Jurkat, Clone E6-1 (cell line): ENCODE data around the gene ALG9.
"Not testable (repeated sequence)": the region's sequence is repeated elsewhere in the genome, so short reads cannot be mapped to it uniquely, and the experiment has no call there.

ENCODE experiments used
- DNase-seq: peaks from one replicate; pipeline ENCODE4 v3.0.0-alpha.2; 2011; ENCODE audit warnings: low read depth, low spot score
- H3K4me3 ChIP-seq: 2 replicates; pipeline ENCODE4 v1.5.1; 2011; ENCODE audit warnings: mild to moderate bottlenecking, low read length, control low read depth, moderate library complexity

Gene ALG9

GRCh38 chr11:111808063-111808588 is 63.3 kb downstream of the ALG9 start:
- no peak for DNase-seq
- no peak overlapping the region for H3K4me3 ChIP-seq

GRCh38 chr11:111807076-111807475 is 64.3 kb downstream of the ALG9 start:
- no peak overlapping the region for H3K4me3 ChIP-seq
- DNase-seq: no peak

DNA sequence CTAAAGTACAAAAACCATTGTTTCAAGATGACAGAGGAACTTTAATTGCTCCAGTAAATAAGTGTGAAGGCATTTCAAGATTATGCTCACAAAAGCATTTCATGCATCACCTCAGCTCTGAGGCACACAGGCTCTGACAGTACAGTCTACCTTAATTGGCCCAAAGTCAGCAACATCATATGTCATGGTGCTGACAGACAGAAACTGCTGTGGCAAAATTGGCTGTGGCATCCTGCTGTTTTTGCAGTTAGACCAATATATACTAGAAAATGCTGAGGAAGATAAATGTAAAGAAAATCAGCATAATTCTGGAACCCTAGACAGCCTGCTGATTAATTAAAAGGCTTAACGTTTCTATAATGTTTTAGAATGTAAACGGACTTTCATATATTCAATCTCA is 70.2 kb downstream of the ALG9 start:
- no peak for DNase-seq
- H3K4me3 ChIP-seq: no peak overlapping the region

GRCh38 chr11:111798279-111798678 is 73.1 kb downstream of the ALG9 start:
- no peak for DNase-seq

DNA sequence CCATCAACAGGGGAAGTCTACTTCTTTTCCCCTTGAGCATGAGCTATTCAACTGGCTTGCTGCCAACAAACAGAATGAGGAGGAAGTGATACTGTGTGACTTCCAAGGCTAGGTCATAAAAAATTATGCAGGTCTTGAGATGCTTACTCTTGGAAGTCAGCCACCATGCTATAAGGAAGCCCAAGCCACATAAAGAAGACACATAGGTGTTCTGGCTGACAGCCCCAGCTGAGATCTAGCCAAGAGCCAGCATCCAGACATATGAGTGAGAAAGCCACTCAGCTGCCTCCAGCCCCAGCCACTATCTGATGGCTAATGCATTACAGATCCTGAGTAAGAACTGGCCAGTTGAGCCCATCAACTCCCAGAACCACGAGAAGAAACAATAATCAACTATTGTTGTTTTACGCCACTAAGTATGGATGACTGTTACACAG is 74.2 kb downstream of the ALG9 start:
- DNase-seq: peak; percentile 35
- H3K4me3 ChIP-seq: no peak overlapping the region

More at GRCh38 chr11:111798279-111798678, 73.1 kb downstream of the ALG9 start:
- H3K4me3 ChIP-seq: no peak overlapping the region

DNA sequence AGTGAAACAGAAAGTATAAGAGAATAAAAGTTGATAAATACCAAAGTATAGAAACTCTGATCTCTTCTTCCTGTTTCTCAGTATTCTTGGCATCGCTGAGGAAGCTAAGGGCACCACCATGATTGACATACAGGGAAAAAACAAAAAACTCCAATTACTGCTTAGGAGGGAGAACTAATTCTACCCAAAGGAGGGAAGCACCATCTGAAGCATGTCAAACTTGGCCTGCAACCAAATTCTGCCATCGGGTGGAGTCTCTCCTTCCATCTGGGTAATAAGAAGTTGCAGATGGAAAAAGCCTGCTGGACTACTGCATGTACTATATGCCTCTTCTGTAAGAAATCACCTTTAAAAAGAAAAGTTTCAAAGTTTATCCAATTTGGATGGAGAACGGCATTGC is 74.7 kb downstream of the ALG9 start:
- H3K4me3 ChIP-seq: no peak overlapping the region
- DNase-seq: no peak

GRCh38 chr11:111795334-111795985 is 75.9 kb downstream of the ALG9 start:
- DNase-seq: no peak
- no peak overlapping the region for H3K4me3 ChIP-seq

DNA sequence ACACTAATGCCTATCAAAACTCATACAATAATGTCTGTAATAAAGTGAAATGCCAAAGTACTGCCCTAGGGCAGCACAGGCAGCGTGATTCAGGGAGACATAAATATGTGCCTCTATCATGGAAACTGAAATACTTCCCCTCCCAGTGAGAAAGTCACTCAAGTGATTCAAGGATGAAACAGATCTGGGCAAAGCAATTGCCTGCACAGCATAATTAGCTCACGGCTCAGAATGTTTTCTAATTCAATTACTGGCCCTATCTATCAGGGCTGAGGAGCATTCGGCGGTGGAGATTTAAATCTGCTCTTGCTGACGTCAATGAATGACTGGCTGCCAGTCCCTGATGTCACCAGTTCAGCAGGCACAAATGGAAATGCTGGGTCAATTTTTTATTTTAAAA is 77.5 kb downstream of the ALG9 start:
- H3K4me3 ChIP-seq: no peak overlapping the region
- no peak for DNase-seq

DNA sequence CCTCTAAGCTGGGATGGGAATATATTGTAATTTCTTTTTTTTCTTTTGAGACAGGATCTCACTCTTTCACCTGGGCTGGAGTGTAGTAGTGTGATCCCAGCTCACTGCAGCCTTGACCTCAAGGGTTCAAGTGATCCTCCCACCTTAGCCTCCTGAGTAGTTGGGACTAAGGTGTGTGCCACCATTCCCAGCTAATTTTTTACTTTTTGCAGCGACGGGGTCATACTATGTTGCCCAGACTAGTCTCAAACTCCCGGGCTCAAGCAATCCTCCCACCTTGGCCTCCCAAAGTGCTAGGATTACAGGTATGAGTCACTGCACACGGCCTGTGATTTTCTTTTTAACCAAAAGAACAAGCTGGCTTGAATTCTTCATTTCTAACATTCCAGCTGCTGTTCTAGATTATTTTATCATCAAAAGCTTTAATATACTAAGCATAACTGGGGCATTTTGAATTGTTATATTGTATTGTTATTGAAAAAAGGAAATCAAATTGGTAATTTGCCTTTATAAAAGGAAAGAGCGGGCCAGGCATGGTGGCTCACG is 78.4 kb downstream of the ALG9 start:
- no peak for DNase-seq
- H3K4me3 ChIP-seq: no peak overlapping the region

- no peak overlapping the region for H3K4me3 ChIP-seq
- no peak for DNase-seq
Observed at GRCh38 chr11:111792314-111792713, 79.1 kb downstream of the ALG9 start.

GRCh38 chr11:111788464-111788863 is 82.9 kb downstream of the ALG9 start:
- no peak for DNase-seq
- H3K4me3 ChIP-seq: no peak overlapping the region

DNA sequence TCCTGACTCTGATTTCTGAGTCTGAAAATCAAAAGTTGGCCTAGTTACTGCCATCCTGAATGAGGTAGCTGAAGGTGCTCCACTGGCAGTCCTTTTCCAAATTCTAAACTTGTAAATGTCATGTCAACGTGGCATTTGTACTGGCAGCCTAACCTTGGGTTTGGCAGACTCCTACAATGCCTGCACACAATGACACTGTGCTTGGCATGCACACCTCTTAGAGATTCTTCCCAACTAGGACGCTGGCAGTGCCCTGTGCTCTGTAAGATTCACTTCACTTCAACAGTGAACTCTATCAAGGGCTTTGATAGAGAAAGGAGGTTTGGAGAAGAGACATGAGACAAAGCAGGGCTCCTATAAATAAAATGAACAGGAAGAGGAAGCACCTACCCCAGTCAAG is 83.3 kb downstream of the ALG9 start:
- DNase-seq: no peak
- H3K4me3 ChIP-seq: no peak overlapping the region

- no peak for DNase-seq
- no peak overlapping the region for H3K4me3 ChIP-seq
Observed at GRCh38 chr11:111785886-111786412, 85.4 kb downstream of the ALG9 start.

- no peak for DNase-seq
- H3K4me3 ChIP-seq: no peak overlapping the region
Observed at GRCh38 chr11:111785076-111785475, 86.3 kb downstream of the ALG9 start.

DNA sequence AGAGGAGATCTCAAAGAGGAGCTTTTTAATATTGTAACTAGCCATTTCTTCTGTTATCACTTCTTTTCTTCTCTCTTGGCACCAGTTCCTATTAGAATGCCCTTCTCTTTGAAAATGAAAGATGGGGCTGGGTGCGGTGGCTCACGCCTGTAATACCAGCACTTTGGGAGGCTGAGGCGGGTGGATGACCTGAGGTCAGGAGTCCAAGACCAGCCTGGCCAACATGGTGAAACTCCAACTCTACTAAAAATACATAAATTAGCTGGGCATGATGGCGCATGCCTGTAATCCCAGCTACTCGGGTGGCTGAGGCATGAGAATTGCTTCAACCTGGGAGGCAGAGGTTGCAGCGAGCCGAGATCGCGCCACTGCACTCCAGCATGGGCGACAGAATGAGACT is 87.1 kb downstream of the ALG9 start:
- not testable (repeated sequence) for H3K4me3 ChIP-seq, DNase-seq

GRCh38 chr11:111782109-111782741 is 89.2 kb downstream of the ALG9 start:
- no peak for DNase-seq
- no peak overlapping the region for H3K4me3 ChIP-seq

DNA sequence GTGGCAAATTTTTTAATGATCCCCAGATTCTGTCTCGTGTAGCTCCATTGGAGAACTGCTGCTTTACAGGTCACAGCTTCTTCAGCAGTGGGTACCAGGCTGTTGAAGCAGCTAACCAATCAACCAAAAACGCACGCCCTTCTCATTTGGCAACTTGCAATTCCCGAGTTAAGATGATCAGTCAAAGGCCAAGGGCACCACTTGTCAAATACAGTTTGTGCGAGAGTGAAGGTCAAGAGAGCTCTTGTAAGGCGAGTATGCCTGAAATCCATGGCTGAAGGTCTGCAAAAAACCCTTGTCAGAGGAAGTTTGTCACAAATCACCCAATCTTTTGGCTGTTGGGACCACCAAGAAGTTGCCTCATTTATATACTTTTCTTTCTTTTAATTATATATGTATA is 92.3 kb downstream of the ALG9 start:
- DNase-seq: no peak
- H3K4me3 ChIP-seq: no peak overlapping the region

DNA sequence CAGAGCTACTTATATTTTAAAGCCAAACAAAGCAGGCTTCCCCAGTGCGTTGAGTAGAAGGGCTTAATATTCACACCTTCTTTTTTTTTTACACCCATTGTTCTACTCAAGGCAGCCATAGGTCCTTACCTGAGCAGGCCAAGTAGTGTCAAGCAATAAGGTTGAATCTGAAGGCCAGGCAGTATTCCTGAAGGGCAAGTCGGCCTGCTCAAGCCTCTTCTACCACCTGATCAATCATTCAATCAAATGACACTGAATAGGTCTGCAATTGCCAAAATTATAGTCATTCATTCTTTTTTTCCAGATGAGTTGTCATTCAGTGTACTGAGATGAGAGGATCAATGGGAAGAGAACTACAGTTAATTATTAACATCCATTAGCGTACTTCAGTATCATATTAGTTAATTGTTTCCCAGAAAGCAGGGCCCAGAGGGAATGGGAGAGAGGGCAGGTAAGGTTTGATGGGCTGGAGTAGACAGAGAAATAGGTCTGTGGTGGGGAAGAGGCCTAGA is 93.3 kb downstream of the ALG9 start:
- no peak overlapping the region for H3K4me3 ChIP-seq
- no peak for DNase-seq

GRCh38 chr11:111777094-111778046 is 94.0 kb downstream of the ALG9 start:
- peak; percentile 64 for DNase-seq
- H3K4me3 ChIP-seq: no peak overlapping the region
